WTC11 (cell line): ENCODE results near the gene FOXN3. TPM values are rescaled to one million over a fixed set of nuclear protein-coding genes. Genes with fewer than 3 reads are reported as not detected.

Experiments used
- ATAC-seq: fragments of 200-7000 bp; cut with Tn5 transposase; 2 replicates; pipeline ENCODE4 v1.10.0; 2021; ENCODE audit warnings: mild to moderate bottlenecking, moderate library complexity
- CTCF ChIA-PET: fragments of 300-600 bp; sonication (Branson Sonifier 250); formaldehyde crosslinking; loops from one replicate; lab custom pipeline; 2021; ENCODE audit warnings: antibody characterized with exemption; lab: Charles Lee
- POLR2A ChIA-PET: fragments of 350-600 bp; sonication (Branson Sonifier 250); formaldehyde crosslinking; loops from one replicate; lab custom pipeline; 2021; ENCODE audit warnings: antibody characterized with exemption; lab: Charles Lee
- DNase-seq: peaks from one replicate; pipeline ENCODE4 v3.0.0; 2021; ENCODE audit warnings: low spot score
- H3K27ac Mint-ChIP-seq: 2 replicates; pipeline ENCODE4 v1.8.0; 2021; ENCODE audit warnings: mixed read lengths
- H3K27me3 Mint-ChIP-seq: 2 replicates; pipeline ENCODE4 v1.8.0; 2021; ENCODE audit warnings: low read depth, mild to moderate bottlenecking, moderate library complexity, mixed read lengths
- H3K36me3 Mint-ChIP-seq: 2 replicates; pipeline ENCODE4 v1.8.0; 2021; ENCODE audit warnings: mixed read lengths
- H3K4me1 Mint-ChIP-seq: 2 replicates; pipeline ENCODE4 v1.8.0; 2022; ENCODE audit warnings: mixed read lengths
- H3K4me3 Mint-ChIP-seq: 2 replicates; pipeline ENCODE4 v1.8.0; 2021; ENCODE audit warnings: mild to moderate bottlenecking, moderate library complexity, mixed read lengths
- H3K9me3 Mint-ChIP-seq: 2 replicates; pipeline ENCODE4 v1.8.0; 2021; ENCODE audit warnings: mixed read lengths
- ELF4 ChIP-seq: sonication (generic); formaldehyde crosslinking; IDR thresholded peaks from 2 replicates; pipeline ENCODE4 v1.8.1; 2022; ENCODE audit warnings: low read depth, mild to moderate bottlenecking, moderate library complexity, missing genetic modification reagents
- GABPB1 ChIP-seq: sonication (generic); formaldehyde crosslinking; IDR thresholded peaks from 2 replicates; pipeline ENCODE4 v1.8.1; 2023; ENCODE audit warnings: mild to moderate bottlenecking, missing genetic modification reagents
- PRRX2 ChIP-seq: fragments of 250-450 bp; sonication (Bioruptor Pico); IDR thresholded peaks from 2 replicates; pipeline ENCODE4 v1.8.0; 2021; ENCODE audit warnings: mild to moderate bottlenecking
- SMAD3 ChIP-seq: sonication (generic); formaldehyde crosslinking; IDR thresholded peaks from 2 replicates; pipeline ENCODE4 v1.8.0; 2022; ENCODE audit warnings: missing genetic modification reagents, mild to moderate bottlenecking, borderline replicate concordance
- ZNF263 ChIP-seq: sonication (generic); formaldehyde crosslinking; IDR thresholded peaks from 2 replicates; pipeline ENCODE4 v1.8.1; 2022; ENCODE audit warnings: low read depth, mild to moderate bottlenecking, moderate library complexity, missing genetic modification reagents
- ZNF671 ChIP-seq: fragments of 250-450 bp; sonication (Bioruptor Pico); IDR thresholded peaks from 2 replicates; pipeline ENCODE4 v1.8.0; 2021; ENCODE audit warnings: mild to moderate bottlenecking
- total RNA-seq: library from RNA; stranded (reverse); gene quantifications from 3 replicates; pipeline ENCODE4 v1.2.3, GENCODE V29; 2021
- TF ChIP-seq, protein P1 (sequence below): sonication (generic); formaldehyde crosslinking; IDR thresholded peaks from 2 replicates; pipeline ENCODE4 v1.8.0; 2023; ENCODE audit warnings: mild to moderate bottlenecking, missing genetic modification reagents
- TF ChIP-seq, protein P2 (sequence below): fragments of 250-450 bp; sonication (Bioruptor Pico); conservative IDR thresholded peaks from 2 replicates; pipeline ENCODE4 v1.9.0; 2021; ENCODE audit warnings: mild to moderate bottlenecking
- TF ChIP-seq, protein P3 (sequence below): sonication (generic); formaldehyde crosslinking; conservative IDR thresholded peaks from 2 replicates; pipeline ENCODE4 v1.8.1; 2022; ENCODE audit warnings: mild to moderate bottlenecking, missing genetic modification reagents
- TF ChIP-seq, protein P4 (sequence below): sonication (generic); formaldehyde crosslinking; IDR thresholded peaks from 2 replicates; pipeline ENCODE4 v1.8.1; 2023; ENCODE audit warnings: mild to moderate bottlenecking, missing genetic modification reagents
- TF ChIP-seq, protein P5 (sequence below): fragments of 250-450 bp; sonication (Bioruptor Pico); IDR thresholded peaks from 2 replicates; pipeline ENCODE4 v1.9.0; 2021; ENCODE audit warnings: mild to moderate bottlenecking, borderline replicate concordance

The FOXN3 gene
- total RNA-seq, 1 experiment from 2014 or later = 170 TPM

DNA sequence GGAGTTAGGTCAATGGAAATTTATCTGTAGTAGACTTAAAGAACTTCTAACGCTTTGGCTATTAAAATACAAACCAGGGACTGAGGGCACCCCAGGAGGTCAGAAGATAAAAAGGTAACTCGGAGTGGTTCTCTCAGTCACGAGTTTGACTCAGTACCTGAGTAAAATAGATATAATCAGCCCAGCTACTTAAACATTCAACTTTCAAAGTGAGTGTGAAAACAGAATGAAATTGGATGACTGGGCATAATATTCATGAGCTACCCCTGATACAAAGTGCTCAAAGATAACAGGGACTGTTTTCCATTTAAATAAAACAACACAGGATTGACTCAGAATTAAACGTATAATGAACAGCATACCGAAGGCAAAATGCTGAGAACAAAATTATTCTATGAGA lies 75.0 kb downstream of the FOXN3 start:
- H3K9me3 Mint-ChIP-seq = 0 out of 2 replicates have a peak, but pooled peaks cover 7% of the 10 kb centered on the region
- peaks cover 26% of the 10 kb centered on the region for H3K36me3 Mint-ChIP-seq
- H3K27ac Mint-ChIP-seq = peak overlapping the region; percentile 21
- TF ChIP-seq, protein P1, sequence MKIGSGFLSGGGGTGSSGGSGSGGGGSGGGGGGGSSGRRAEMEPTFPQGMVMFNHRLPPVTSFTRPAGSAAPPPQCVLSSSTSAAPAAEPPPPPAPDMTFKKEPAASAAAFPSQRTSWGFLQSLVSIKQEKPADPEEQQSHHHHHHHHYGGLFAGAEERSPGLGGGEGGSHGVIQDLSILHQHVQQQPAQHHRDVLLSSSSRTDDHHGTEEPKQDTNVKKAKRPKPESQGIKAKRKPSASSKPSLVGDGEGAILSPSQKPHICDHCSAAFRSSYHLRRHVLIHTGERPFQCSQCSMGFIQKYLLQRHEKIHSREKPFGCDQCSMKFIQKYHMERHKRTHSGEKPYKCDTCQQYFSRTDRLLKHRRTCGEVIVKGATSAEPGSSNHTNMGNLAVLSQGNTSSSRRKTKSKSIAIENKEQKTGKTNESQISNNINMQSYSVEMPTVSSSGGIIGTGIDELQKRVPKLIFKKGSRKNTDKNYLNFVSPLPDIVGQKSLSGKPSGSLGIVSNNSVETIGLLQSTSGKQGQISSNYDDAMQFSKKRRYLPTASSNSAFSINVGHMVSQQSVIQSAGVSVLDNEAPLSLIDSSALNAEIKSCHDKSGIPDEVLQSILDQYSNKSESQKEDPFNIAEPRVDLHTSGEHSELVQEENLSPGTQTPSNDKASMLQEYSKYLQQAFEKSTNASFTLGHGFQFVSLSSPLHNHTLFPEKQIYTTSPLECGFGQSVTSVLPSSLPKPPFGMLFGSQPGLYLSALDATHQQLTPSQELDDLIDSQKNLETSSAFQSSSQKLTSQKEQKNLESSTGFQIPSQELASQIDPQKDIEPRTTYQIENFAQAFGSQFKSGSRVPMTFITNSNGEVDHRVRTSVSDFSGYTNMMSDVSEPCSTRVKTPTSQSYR (CRISPR knock-in tag) = no peak
- TF ChIP-seq ZNF263 (CRISPR knock-in tag) (no peak), ZNF671 (no peak), SMAD3 (CRISPR knock-in tag) (no peak), ELF4 (CRISPR knock-in tag) (no peak)
- TF ChIP-seq, protein P2, sequence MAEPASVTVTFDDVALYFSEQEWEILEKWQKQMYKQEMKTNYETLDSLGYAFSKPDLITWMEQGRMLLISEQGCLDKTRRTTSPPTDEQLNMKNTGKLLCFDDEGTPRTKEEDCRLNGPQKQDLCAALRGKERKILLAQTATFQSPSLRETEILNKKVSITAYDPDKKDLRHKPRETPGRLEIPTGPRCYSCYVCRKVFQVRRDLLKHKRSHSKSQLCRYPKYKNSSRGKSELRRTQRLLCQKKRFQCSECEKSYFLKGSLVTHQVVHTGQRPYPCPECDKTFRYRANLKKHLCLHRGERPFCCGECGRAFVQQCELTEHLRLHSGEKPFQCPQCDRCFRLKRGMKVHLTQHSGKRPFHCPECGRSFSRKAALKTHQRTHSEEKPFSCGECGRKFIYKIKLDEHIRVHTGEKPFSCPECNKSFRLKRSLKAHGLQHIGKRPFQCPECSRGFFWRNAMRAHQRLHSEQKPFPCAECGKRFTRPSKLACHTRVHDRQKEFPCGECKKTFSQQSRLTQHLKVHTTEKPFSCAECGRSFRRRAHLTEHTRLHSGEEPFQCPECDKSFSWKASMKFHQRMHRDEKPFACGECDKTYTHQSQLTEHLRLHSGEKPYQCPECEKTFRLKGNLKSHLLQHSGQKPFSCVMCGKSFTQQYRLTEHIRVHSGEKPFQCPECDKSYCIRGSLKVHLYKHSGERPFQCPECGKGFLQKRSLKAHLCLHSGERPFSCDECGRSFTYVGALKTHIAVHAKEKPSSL (CRISPR knock-in tag) = no peak
- TF ChIP-seq, protein P3, sequence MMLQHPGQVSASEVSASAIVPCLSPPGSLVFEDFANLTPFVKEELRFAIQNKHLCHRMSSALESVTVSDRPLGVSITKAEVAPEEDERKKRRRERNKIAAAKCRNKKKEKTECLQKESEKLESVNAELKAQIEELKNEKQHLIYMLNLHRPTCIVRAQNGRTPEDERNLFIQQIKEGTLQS (CRISPR knock-in tag) = no peak
- no peak for ATAC-seq
- POLR2A ChIA-PET = interaction anchor here (0.5 kb wide), 1 partner anchor 41 kb away, joined by 9 read pairs; no protein-coding TSS in a partner anchor
- CTCF ChIA-PET = interaction anchor here (0.6 kb wide), 1 partner anchor 19 kb away, joined by 3 read pairs; no protein-coding TSS in a partner anchor
- peaks cover 90% of the 10 kb centered on the region for H3K4me1 Mint-ChIP-seq
- no peak overlapping the region for H3K4me3 Mint-ChIP-seq
- DNase-seq = no peak
- H3K27me3 Mint-ChIP-seq = no peaks in the 10 kb centered on the region

DNA sequence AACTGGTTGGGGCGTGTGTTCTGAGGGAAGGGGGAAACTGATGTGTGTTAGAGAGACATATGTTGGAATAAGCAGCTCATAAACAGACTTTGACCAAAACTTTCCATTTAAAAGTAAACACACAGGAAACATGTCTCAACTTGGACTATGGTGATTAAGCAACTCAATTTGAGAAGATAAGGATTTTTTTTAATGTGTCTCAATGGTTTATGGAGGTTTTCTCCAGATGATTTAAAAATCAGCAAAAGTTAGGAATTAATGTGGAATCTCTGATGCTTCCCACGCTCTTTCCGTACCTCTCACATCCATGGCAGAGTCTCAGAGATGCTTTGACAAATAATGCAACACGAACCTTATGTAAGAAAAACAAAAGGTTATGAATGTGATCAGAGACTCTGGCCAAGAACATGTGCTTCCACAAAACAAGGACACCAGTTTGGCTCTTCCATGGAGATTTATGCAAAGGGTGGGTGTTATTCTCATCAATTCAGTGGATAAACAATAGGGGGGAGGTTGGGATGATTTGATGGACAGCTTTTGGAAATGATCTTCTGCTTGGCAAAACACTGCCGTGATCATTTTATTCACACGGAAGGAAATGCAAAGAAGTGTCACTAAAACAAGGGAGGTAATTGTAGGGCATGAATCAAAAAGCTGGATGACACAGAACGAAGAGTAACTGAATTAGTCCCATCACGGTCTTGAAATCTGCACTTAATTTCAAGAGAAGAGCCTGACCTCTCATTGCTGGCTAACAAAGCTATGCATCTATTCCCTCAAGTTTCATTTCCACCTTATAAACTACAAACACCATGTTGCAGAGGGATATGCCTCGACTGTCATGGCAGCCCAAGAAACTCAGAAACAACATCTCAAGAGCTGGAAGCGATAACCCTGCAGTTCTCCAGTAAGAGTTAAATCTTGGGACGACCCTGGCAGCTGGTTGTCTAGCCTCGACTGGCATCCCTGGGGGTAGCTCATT lies 76.5 kb downstream of the FOXN3 start:
- H3K27ac Mint-ChIP-seq = peak overlapping the region; percentile 82
- ChIA-PET POLR2A (no interaction called here), CTCF (interaction anchor here (0.5 to 0.7 kb wide), 2 partner anchors 45 to 101 kb away, joined by 4 read pairs; no protein-coding TSS in a partner anchor)
- ATAC-seq = no peak
- DNase-seq = no peak
- H3K9me3 Mint-ChIP-seq = 0 out of 2 replicates have a peak, but pooled peaks cover 2% of the 10 kb centered on the region
- H3K4me1 Mint-ChIP-seq = peaks cover 92% of the 10 kb centered on the region
- H3K27me3 Mint-ChIP-seq = no peaks in the 10 kb centered on the region
- H3K36me3 Mint-ChIP-seq = peaks cover 19% of the 10 kb centered on the region
- TF ChIP-seq PRRX2 (CRISPR knock-in tag) (no peak), GABPB1 (CRISPR knock-in tag) (no peak)
- TF ChIP-seq, protein P4, sequence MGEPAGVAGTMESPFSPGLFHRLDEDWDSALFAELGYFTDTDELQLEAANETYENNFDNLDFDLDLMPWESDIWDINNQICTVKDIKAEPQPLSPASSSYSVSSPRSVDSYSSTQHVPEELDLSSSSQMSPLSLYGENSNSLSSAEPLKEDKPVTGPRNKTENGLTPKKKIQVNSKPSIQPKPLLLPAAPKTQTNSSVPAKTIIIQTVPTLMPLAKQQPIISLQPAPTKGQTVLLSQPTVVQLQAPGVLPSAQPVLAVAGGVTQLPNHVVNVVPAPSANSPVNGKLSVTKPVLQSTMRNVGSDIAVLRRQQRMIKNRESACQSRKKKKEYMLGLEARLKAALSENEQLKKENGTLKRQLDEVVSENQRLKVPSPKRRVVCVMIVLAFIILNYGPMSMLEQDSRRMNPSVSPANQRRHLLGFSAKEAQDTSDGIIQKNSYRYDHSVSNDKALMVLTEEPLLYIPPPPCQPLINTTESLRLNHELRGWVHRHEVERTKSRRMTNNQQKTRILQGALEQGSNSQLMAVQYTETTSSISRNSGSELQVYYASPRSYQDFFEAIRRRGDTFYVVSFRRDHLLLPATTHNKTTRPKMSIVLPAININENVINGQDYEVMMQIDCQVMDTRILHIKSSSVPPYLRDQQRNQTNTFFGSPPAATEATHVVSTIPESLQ (CRISPR knock-in tag) = no peak
- TF ChIP-seq, protein P2 (CRISPR knock-in tag) = no peak
- TF ChIP-seq, protein P5, sequence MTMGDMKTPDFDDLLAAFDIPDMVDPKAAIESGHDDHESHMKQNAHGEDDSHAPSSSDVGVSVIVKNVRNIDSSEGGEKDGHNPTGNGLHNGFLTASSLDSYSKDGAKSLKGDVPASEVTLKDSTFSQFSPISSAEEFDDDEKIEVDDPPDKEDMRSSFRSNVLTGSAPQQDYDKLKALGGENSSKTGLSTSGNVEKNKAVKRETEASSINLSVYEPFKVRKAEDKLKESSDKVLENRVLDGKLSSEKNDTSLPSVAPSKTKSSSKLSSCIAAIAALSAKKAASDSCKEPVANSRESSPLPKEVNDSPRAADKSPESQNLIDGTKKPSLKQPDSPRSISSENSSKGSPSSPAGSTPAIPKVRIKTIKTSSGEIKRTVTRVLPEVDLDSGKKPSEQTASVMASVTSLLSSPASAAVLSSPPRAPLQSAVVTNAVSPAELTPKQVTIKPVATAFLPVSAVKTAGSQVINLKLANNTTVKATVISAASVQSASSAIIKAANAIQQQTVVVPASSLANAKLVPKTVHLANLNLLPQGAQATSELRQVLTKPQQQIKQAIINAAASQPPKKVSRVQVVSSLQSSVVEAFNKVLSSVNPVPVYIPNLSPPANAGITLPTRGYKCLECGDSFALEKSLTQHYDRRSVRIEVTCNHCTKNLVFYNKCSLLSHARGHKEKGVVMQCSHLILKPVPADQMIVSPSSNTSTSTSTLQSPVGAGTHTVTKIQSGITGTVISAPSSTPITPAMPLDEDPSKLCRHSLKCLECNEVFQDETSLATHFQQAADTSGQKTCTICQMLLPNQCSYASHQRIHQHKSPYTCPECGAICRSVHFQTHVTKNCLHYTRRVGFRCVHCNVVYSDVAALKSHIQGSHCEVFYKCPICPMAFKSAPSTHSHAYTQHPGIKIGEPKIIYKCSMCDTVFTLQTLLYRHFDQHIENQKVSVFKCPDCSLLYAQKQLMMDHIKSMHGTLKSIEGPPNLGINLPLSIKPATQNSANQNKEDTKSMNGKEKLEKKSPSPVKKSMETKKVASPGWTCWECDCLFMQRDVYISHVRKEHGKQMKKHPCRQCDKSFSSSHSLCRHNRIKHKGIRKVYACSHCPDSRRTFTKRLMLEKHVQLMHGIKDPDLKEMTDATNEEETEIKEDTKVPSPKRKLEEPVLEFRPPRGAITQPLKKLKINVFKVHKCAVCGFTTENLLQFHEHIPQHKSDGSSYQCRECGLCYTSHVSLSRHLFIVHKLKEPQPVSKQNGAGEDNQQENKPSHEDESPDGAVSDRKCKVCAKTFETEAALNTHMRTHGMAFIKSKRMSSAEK (CRISPR knock-in tag) = no peak
- peak overlapping the region; percentile 20; the same call in 1 of the 2 replicates for H3K4me3 Mint-ChIP-seq
